IPS-15b (cell line): Measurements from ENCODE around the gene DTHD1.

Experiments
- H3K27me3 ChIP-seq: one replicate; pipeline ENCODE4 v1.6.1; 2013; ENCODE audit warnings: low read length; ENCODE audit not compliant: control insufficient read depth, insufficient read depth
- H3K36me3 ChIP-seq: one replicate; pipeline ENCODE4 v1.6.1; 2013; ENCODE audit warnings: low read length; ENCODE audit not compliant: control insufficient read depth, insufficient read depth
- H3K4me1 ChIP-seq: one replicate; pipeline ENCODE4 v1.6.1; 2013; ENCODE audit warnings: mild to moderate bottlenecking, low read length; ENCODE audit not compliant: control insufficient read depth, insufficient read depth
- H3K4me3 ChIP-seq: one replicate; pipeline ENCODE4 v1.5.1; 2013; ENCODE audit warnings: low read depth, low read length
- H3K9ac ChIP-seq: one replicate; pipeline ENCODE4 v1.6.1; 2013; ENCODE audit warnings: low read depth, mild to moderate bottlenecking, low read length
- H3K9me3 ChIP-seq: one replicate; pipeline ENCODE4 v1.6.1; 2013; ENCODE audit warnings: mild to moderate bottlenecking, low read length; ENCODE audit not compliant: control insufficient read depth, insufficient read depth

The DTHD1 gene

DNA sequence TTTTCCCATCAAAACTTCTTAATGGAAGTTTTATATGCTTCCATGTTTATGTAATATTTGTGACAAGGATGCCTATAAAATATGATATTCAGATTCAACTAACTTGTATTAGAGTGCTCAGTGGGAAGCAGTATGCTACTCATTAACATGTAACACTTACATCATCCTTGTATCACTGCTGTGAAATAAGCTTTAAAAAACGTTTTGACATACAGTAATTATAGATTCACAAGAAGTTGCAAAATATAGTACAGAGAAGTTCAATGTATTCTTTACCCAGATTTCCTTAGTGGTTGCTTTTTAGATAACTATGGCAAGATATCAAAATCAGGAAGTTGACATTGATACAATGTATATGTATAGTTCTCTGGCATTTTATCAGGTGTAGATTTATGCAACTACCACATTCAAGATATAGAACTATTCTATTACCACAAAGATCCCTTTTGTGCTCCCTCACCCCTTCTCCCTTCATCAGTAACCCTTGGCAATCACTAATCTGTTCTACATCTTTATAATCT lies 56.3 kb downstream of the DTHD1 start:
- Histone ChIP-seq H3K9me3 (no peaks in the 10 kb centered on the region), H3K4me1 (no peaks in the 10 kb centered on the region), H3K36me3 (no peaks in the 10 kb centered on the region), H3K4me3 (no peak overlapping the region), H3K27me3 (no peaks in the 10 kb centered on the region), H3K9ac (no peak overlapping the region)

DNA sequence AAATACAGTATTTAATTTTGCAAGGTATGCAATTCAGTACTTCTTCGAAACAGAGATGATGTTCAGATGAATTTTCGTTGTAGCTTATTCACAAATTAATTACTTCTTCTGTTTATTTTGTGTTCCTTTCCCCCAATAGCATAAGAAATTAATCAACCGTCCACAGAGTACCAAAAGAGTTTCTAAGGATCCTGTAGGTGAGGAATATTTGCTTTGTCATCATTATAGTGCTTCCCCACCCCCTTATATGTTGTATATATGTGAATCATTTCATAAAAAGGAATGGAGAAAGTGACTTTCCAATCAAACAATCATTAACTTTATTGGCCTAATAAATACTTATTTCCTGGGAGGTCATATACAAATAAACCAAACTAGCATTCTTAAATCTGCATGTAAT lies 57.6 kb downstream of the DTHD1 start:
- Histone ChIP-seq H3K4me3 (no peak overlapping the region), H3K36me3 (no peaks in the 10 kb centered on the region), H3K27me3 (no peaks in the 10 kb centered on the region)

GRCh38 chr4:36341936-36342335 lies 60.5 kb downstream of the DTHD1 start:
- Histone ChIP-seq H3K4me3 (no peak overlapping the region), H3K27me3 (no peaks in the 10 kb centered on the region), H3K36me3 (no peaks in the 10 kb centered on the region), H3K9ac (no peak overlapping the region), H3K9me3 (no peaks in the 10 kb centered on the region), H3K4me1 (no peaks in the 10 kb centered on the region)

More for the DNA sequence above, 57.6 kb downstream of the DTHD1 start:
- no peaks in the 10 kb centered on the region for H3K4me1 ChIP-seq
- no peaks in the 10 kb centered on the region for H3K9me3 ChIP-seq
- no peak overlapping the region for H3K9ac ChIP-seq

GRCh38 chr4:36343501-36344175 lies 62.2 kb downstream of the DTHD1 start:
- Histone ChIP-seq H3K27me3 (no peaks in the 10 kb centered on the region), H3K9me3 (no peaks in the 10 kb centered on the region), H3K36me3 (no peaks in the 10 kb centered on the region), H3K4me3 (no peak overlapping the region), H3K9ac (no peak overlapping the region), H3K4me1 (no peaks in the 10 kb centered on the region)

DNA sequence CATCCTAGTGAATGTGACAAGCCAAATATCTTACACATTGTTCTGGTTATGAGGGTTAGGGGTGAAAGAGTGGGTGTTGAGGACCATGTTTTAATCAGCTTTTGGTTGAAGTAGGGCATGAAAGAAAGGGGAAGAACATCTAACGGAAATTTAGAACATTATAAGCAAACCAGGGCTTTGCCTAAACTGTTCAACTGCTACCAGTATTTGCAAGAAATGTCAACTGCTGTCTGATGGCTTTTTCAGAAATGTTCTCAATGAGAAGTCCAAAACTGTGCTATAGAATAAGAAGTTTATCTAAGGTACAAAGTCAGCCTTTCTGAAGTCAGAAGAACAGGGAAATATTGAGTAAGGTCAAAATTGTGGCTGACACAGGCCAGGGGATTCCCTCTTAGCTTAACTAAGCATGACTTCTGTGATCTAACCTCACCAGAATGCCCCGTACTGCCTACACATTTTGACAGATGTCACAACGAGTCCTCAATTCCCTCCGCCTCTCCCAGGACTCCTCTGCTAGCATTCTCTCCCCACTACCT lies 67.1 kb downstream of the DTHD1 start:
- Histone ChIP-seq H3K4me3 (no peak overlapping the region), H3K4me1 (no peaks in the 10 kb centered on the region)

GRCh38 chr4:36349938-36350549 lies 68.6 kb downstream of the DTHD1 start:
- Histone ChIP-seq H3K9me3 (no peaks in the 10 kb centered on the region), H3K9ac (no peak overlapping the region), H3K27me3 (no peaks in the 10 kb centered on the region), H3K36me3 (no peaks in the 10 kb centered on the region), H3K4me1 (no peaks in the 10 kb centered on the region), H3K4me3 (no peak overlapping the region)

More for the DNA sequence above, 67.1 kb downstream of the DTHD1 start:
- Histone ChIP-seq H3K9ac (no peak overlapping the region), H3K27me3 (no peaks in the 10 kb centered on the region), H3K9me3 (no peaks in the 10 kb centered on the region), H3K36me3 (no peaks in the 10 kb centered on the region)

DNA sequence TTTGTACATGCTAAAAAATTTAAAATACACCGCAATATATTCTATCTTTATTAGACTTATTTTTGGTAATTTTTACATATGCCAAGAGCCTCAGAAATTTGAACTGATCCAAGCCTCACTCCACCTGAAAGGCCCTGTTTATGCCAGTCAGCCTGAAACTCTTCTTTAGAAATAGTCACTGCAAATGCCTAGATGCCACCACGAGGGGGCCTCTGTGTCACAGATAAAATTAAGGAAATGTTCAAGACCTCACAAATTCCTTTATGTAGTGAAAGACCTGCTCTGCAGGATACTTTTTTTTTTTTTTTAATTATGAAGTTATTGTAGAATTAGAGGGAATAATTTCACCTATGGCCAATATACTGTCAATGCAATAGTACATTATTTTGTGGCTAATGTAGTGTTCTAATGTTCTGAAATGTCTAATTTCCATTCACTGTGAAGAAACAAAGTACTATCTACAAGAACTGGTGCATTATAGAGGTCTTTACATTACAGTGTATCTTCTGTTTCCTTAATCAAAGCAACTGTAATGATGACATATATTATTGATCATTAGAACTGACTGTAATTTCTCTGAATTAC lies 69.8 kb downstream of the DTHD1 start:
- no peaks in the 10 kb centered on the region for H3K27me3 ChIP-seq
- H3K4me3 ChIP-seq = no peak overlapping the region
- H3K36me3 ChIP-seq = no peaks in the 10 kb centered on the region
- H3K9me3 ChIP-seq = no peaks in the 10 kb centered on the region
- no peaks in the 10 kb centered on the region for H3K4me1 ChIP-seq
- no peak overlapping the region for H3K9ac ChIP-seq

DNA sequence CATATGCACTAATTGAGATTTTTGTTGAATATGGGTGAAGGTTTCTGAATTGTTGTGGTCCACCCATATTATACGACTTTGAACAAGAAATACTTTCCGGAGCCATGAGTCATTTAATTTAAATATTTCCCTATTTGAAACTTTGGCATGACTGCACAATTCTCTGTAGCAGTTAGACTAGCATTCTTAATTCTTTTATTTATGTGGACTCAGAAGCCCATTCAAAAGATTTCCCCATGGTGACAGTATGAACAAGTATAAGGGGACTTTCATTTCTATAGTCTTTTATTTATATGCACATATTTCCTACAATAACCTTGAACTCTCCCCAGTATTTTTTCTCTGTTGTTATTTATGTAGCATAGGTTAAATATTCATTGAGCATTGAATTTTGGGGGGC lies 72.6 kb downstream of the DTHD1 start:
- Histone ChIP-seq H3K4me3 (no peak overlapping the region), H3K27me3 (no peaks in the 10 kb centered on the region), H3K36me3 (no peaks in the 10 kb centered on the region), H3K4me1 (no peaks in the 10 kb centered on the region), H3K9me3 (no peaks in the 10 kb centered on the region), H3K9ac (no peak overlapping the region)

- Histone ChIP-seq H3K9ac (no peak overlapping the region), H3K36me3 (no peaks in the 10 kb centered on the region), H3K4me3 (no peak overlapping the region), H3K27me3 (no peaks in the 10 kb centered on the region), H3K9me3 (no peaks in the 10 kb centered on the region), H3K4me1 (no peaks in the 10 kb centered on the region)
Observed at GRCh38 chr4:36358173-36358572, 76.8 kb downstream of the DTHD1 start.

DNA sequence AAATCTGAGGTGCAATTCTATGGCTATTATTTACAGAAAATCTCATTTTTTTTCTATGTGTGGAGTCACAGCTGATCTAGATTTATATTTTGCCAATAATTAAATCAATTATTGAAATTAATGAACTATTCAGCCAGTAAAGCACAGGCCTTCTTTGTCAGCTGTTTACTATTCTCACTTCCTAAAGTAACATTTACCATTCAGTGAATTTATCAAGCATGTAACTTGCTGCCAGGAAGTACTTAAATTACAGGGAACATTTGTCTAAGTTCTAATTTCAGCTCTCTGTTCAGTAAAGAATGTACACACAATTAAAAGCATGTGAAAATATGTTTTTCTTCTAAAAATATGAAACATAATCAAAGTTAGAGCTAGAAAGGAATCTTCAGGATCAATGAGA lies 79.3 kb downstream of the DTHD1 start:
- H3K9ac ChIP-seq = no peak overlapping the region
- no peaks in the 10 kb centered on the region for H3K36me3 ChIP-seq
- no peaks in the 10 kb centered on the region for H3K9me3 ChIP-seq
- no peak overlapping the region for H3K4me3 ChIP-seq
- no peaks in the 10 kb centered on the region for H3K27me3 ChIP-seq
- H3K4me1 ChIP-seq = no peaks in the 10 kb centered on the region

DNA sequence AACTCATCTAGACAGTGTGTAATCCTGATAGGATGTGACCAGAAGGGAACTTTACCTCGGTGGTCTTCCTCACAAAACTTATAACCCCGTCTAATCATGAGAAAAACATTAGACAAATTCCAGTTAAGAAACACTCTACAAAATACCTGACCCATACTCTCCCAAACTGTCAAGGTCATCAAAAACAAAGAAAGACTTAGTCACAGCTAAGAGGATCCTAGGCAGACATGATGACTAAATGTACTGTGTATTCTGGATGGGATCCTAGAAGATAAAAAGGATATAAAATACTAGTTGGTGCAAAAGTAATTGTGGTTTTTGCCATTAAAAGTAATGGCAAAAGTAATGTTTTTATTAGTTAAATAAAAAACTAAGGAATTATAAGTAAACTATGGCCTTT lies 81.6 kb downstream of the DTHD1 start:
- H3K9me3 ChIP-seq = no peaks in the 10 kb centered on the region
- no peaks in the 10 kb centered on the region for H3K4me1 ChIP-seq
- no peaks in the 10 kb centered on the region for H3K36me3 ChIP-seq
- H3K4me3 ChIP-seq = no peak overlapping the region
- no peak overlapping the region for H3K9ac ChIP-seq
- no peaks in the 10 kb centered on the region for H3K27me3 ChIP-seq
